Caco-2 (cell line): ENCODE data around the gene RRP8. TPM values are rescaled to one million over a fixed set of nuclear protein-coding genes. Genes with fewer than 3 reads are reported as not detected.

Experiments used
- BruUV-seq: library from RNA; stranded (reverse); fragments of 400-500 nt; replicated peaks from 2 replicates; lab custom pipeline; 2021; lab: Mats Ljungman, UMichigan
- CTCF ChIA-PET: fragments of 300-600 bp; sonication (Branson Sonifier 250); formaldehyde crosslinking; loops from one replicate; lab custom pipeline; 2022; ENCODE audit warnings: antibody characterized with exemption; lab: Charles Lee
- POLR2A ChIA-PET: fragments of 300-600 bp; sonication (Branson Sonifier 250); formaldehyde crosslinking; loops from one replicate; lab custom pipeline; 2022; ENCODE audit warnings: antibody characterized with exemption; lab: Charles Lee
- DNase-seq, 2 experiments: peaks; one replicate each; pipeline versions ENCODE4 v3.0.0 to v3.0.0-alpha.2; 2020 to 2022
- H3K27me3 ChIP-seq: replicated peaks from 2 replicates; pipeline ENCODE4 v1.6.0; 2011; ENCODE audit warnings: low read length; ENCODE audit not compliant: control insufficient read depth, insufficient read depth
- H3K36me3 ChIP-seq: 2 replicates; pipeline ENCODE4 v1.5.1; 2011; ENCODE audit warnings: low read length; ENCODE audit not compliant: control insufficient read depth, insufficient read depth
- H3K4me1 ChIP-seq: fragments of 250-450 bp; sonication (Bioruptor Pico); 2 replicates; pipeline ENCODE4 v1.5.1; 2020; ENCODE audit warnings: mild to moderate bottlenecking
- H3K4me3 ChIP-seq: 2 replicates; pipeline ENCODE4 v1.5.1; 2011; ENCODE audit warnings: low read depth, mild to moderate bottlenecking, control low read depth, low read length
- H3K9me3 ChIP-seq: fragments of 250-450 bp; sonication (Bioruptor Pico); 2 replicates; pipeline ENCODE4 v1.5.1; 2020; ENCODE audit warnings: mild to moderate bottlenecking, moderate library complexity
- H3K27ac Mint-ChIP-seq: one replicate; pipeline ENCODE4 v1.8.0; 2022; ENCODE audit warnings: mixed read lengths; ENCODE audit not compliant: unreplicated experiment
- H3K27me3 Mint-ChIP-seq: one replicate; pipeline ENCODE4 v1.8.0; 2022; ENCODE audit warnings: mixed read lengths; ENCODE audit not compliant: insufficient read depth, unreplicated experiment
- H3K36me3 Mint-ChIP-seq: one replicate; pipeline ENCODE4 v1.8.0; 2022; ENCODE audit warnings: mild to moderate bottlenecking, mixed read lengths; ENCODE audit not compliant: insufficient read depth, unreplicated experiment
- H3K4me1 Mint-ChIP-seq: one replicate; pipeline ENCODE4 v1.8.0; 2022; ENCODE audit warnings: low read depth, mixed read lengths; ENCODE audit not compliant: unreplicated experiment
- H3K4me3 Mint-ChIP-seq: one replicate; pipeline ENCODE4 v1.8.0; 2022; ENCODE audit warnings: mild to moderate bottlenecking, moderate library complexity, mixed read lengths; ENCODE audit not compliant: unreplicated experiment
- H3K9me3 Mint-ChIP-seq: one replicate; pipeline ENCODE4 v1.8.0; 2022; ENCODE audit warnings: mixed read lengths; ENCODE audit not compliant: unreplicated experiment
- intact Hi-C: fragments of 100-400 bp; cut with micrococcal nuclease; formaldehyde crosslinking; loops from one replicate; pipeline ENCODE4 v1.10.0; 2022; ENCODE audit not compliant: unreplicated experiment
- total RNA-seq: library from RNA; stranded (reverse); gene quantifications from 2 replicates; pipeline ENCODE4 v1.2.3, GENCODE V29; 2022
- TF ChIP-seq, protein P1 (sequence below), 2 experiments: fragments of 200-600 bp in 1 of 2; IDR thresholded peaks; 1 replicate in 1 of 2; 2 replicates in 1 of 2; pipeline versions ENCODE4 v1.5.1 to v1.8.0; 2011 to 2022; ENCODE audit warnings: antibody characterized with exemption in 1 of 2, control low read depth in 1 of 2, inconsistent platforms in 1 of 2, low read depth in 1 of 2, low read length in 1 of 2, mild to moderate bottlenecking in 1 of 2, moderate library complexity in 1 of 2; ENCODE audit not compliant: insufficient read depth in 1 of 2, severe bottlenecking in 1 of 2, unreplicated experiment in 1 of 2

The RRP8 gene
- total RNA-seq, 1 experiment from 2014 or later, result 21.0 TPM

DNA sequence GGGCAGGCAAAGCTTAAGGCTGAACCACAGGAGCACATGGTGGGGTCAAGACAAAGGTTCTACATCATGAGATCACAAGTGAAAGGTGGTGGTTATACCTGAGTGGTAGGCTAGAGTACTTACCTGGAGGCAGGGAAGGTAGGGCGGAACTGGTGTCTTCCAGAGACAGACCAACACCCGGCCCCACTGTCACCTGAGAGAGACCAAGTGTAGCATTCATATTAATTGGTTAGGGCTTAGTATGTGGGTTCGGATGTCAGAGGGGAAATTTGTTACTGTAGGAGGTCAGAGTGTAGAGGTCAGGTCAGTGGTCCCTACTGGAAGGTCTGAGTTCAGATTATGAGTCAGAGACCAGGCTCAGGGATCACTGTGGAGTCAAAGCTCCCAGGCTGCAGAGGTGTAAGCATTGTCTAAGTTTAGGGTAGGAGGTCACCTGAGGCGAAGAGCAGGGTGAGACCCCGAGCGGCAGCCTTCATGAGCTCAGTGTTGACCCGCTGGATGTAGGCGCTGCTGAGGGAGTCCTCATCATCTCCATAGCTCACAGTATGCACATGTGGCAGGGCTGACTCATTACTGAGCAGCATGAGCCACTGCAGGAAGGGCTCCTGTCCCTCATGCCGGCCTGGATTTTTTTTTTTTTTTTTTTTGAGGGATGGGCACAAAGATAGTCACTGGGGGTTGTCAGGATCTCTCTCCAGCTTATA lies 12.6 kb upstream of the RRP8 start:
- Mint-ChIP-seq H3K36me3 (no peaks in the 10 kb centered on the region), H3K27ac (no peak overlapping the region), H3K27me3 (no peaks in the 10 kb centered on the region), H3K4me1 (no peaks in the 10 kb centered on the region), H3K9me3 (no peaks in the 10 kb centered on the region), H3K4me3 (no peak overlapping the region)
- DNase-seq, result no peak
- peaks cover 9% of the 10 kb centered on the region for H3K4me1 ChIP-seq
- no peak overlapping the region for H3K4me3 ChIP-seq
- H3K36me3 ChIP-seq, result 0 out of 2 replicates have a peak, but pooled peaks cover 2% of the 10 kb centered on the region
- no peaks in the 10 kb centered on the region for H3K9me3 ChIP-seq
- intact Hi-C loops, result loop anchor here (10.0 kb wide), 2 partner anchors 221 to 381 kb away; partner anchors contain the start of genes CNGA4, FHIP1B and SMPD1
- ChIA-PET POLR2A (no interaction called here), CTCF (no interaction called here)
- TF ChIP-seq, protein P1, sequence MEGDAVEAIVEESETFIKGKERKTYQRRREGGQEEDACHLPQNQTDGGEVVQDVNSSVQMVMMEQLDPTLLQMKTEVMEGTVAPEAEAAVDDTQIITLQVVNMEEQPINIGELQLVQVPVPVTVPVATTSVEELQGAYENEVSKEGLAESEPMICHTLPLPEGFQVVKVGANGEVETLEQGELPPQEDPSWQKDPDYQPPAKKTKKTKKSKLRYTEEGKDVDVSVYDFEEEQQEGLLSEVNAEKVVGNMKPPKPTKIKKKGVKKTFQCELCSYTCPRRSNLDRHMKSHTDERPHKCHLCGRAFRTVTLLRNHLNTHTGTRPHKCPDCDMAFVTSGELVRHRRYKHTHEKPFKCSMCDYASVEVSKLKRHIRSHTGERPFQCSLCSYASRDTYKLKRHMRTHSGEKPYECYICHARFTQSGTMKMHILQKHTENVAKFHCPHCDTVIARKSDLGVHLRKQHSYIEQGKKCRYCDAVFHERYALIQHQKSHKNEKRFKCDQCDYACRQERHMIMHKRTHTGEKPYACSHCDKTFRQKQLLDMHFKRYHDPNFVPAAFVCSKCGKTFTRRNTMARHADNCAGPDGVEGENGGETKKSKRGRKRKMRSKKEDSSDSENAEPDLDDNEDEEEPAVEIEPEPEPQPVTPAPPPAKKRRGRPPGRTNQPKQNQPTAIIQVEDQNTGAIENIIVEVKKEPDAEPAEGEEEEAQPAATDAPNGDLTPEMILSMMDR (IDR thresholded peaks at IDR 0.05; ENCODE audit: insufficient read depth in 1 of 2, low read depth in 1 of 2, low read length in 1 of 2, severe bottlenecking in 1 of 2, unreplicated experiment in 1 of 2), result no peak
- no peaks in the 10 kb centered on the region for H3K27me3 ChIP-seq
- no TSS peak for BruUV-seq

DNA sequence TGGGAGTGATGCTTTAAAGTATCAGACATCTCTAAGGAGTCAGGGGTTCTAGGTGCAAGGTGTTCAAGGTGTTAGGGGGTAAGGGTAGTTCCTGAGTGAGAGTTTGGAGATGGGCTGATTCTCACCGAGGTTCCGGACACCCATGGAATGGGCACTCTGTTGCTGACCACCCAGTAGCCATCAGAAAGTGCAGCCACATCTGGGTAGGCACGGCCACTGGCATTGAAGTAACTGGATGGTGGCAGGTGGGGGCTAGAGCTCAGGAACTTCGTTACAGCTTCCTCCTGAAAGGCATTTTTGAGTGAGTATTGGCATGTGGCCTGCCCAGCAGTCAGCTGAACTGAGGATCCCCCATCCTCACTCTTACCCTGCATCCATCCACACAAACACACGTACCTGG lies 11.6 kb upstream of the RRP8 start:
- Mint-ChIP-seq H3K27ac (no peak overlapping the region), H3K27me3 (no peaks in the 10 kb centered on the region), H3K4me1 (no peaks in the 10 kb centered on the region), H3K9me3 (no peaks in the 10 kb centered on the region), H3K4me3 (no peak overlapping the region), H3K36me3 (no peaks in the 10 kb centered on the region)
- intact Hi-C loops, result loop anchor here (10.0 kb wide), 2 partner anchors 220 to 380 kb away; partner anchors contain the start of genes CNGA4, FHIP1B and SMPD1
- ChIA-PET CTCF (no interaction called here), POLR2A (no interaction called here)
- TF ChIP-seq, protein P1 (IDR thresholded peaks at IDR 0.05; ENCODE audit: insufficient read depth in 1 of 2, low read depth in 1 of 2, low read length in 1 of 2, severe bottlenecking in 1 of 2, unreplicated experiment in 1 of 2), result no peak
- Histone ChIP-seq H3K4me3 (no peak overlapping the region), H3K4me1 (peaks cover 14% of the 10 kb centered on the region), H3K27me3 (no peaks in the 10 kb centered on the region), H3K36me3 (0 out of 2 replicates have a peak, but pooled peaks cover 3% of the 10 kb centered on the region), H3K9me3 (no peaks in the 10 kb centered on the region)
- no TSS peak for BruUV-seq
- no peak for DNase-seq

DNA sequence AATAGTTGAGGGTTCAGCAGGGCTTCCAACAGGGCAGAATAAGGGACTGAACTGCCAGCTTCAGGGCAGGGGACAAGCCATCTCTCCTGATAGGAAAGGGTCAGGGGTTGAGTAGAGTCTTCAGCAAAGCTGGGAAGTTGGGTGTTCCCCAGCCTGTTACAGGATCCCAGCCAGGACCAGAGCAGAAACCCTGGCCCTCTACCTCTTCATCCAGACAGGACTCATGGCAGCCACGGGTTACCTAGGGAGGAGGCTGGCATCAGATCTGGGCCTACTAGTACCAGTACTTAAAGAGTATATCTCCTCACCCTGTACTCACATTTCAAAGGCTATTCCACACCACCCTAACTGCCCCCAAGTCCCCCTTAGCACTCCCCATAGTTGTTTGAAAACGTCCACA lies 11.0 kb upstream of the RRP8 start:
- intact Hi-C loops, result loop anchor here (10.0 kb wide), 2 partner anchors 220 to 380 kb away; partner anchors contain the start of genes CNGA4, FHIP1B and SMPD1

More for the DNA sequence above, 11.0 kb upstream of the RRP8 start:
- no peaks in the 10 kb centered on the region for H3K4me1 Mint-ChIP-seq
- H3K36me3 ChIP-seq, result 0 out of 2 replicates have a peak, but pooled peaks cover 3% of the 10 kb centered on the region
- BruUV-seq, result no TSS peak
- H3K9me3 Mint-ChIP-seq, result no peaks in the 10 kb centered on the region
- H3K36me3 Mint-ChIP-seq, result no peaks in the 10 kb centered on the region
- ChIA-PET POLR2A (no interaction called here), CTCF (no interaction called here)
- TF ChIP-seq, protein P1 (IDR thresholded peaks at IDR 0.05; ENCODE audit: insufficient read depth in 1 of 2, low read depth in 1 of 2, low read length in 1 of 2, severe bottlenecking in 1 of 2, unreplicated experiment in 1 of 2), result no peak
- DNase-seq, result no peak
- H3K4me3 Mint-ChIP-seq, result no peak overlapping the region
- no peak overlapping the region for H3K27ac Mint-ChIP-seq
- H3K9me3 ChIP-seq, result no peaks in the 10 kb centered on the region
- peaks cover 14% of the 10 kb centered on the region for H3K4me1 ChIP-seq
- no peak overlapping the region for H3K4me3 ChIP-seq
- H3K27me3 Mint-ChIP-seq, result no peaks in the 10 kb centered on the region
- H3K27me3 ChIP-seq, result no peaks in the 10 kb centered on the region
